NT2/D1 (cell line): Measurements from ENCODE around the gene ATP1B1.
A peak's percentile ranks its signal among the peaks of the same experiment; 100 is the strongest.

Source experiments
- DNase-seq: peaks from one replicate; pipeline ENCODE4 v3.0.0-alpha.2; 2011; ENCODE audit warnings: low read depth, low spot score
- H3K27me3 ChIP-seq: 2 replicates; pipeline ENCODE4 v1.6.0; 2011; ENCODE audit warnings: mild to moderate bottlenecking; ENCODE audit not compliant: insufficient read length, insufficient read depth
- H3K36me3 ChIP-seq: 2 replicates; pipeline ENCODE4 v1.6.1; 2011; ENCODE audit warnings: mild to moderate bottlenecking, low read length, mixed read lengths; ENCODE audit not compliant: insufficient read depth, insufficient read length
- H3K4me1 ChIP-seq: 2 replicates; pipeline ENCODE4 v1.5.1; 2011; ENCODE audit not compliant: insufficient read depth, insufficient read length
- H3K4me3 ChIP-seq: 2 replicates; pipeline ENCODE4 v1.5.1; 2011; ENCODE audit warnings: low read depth; ENCODE audit not compliant: insufficient read length
- H3K9ac ChIP-seq: 2 replicates; pipeline ENCODE4 v1.6.0; 2011; ENCODE audit warnings: low read depth; ENCODE audit not compliant: insufficient read length
- H3K9me3 ChIP-seq: 2 replicates; pipeline ENCODE4 v1.5.1; 2011; ENCODE audit warnings: mild to moderate bottlenecking, low read length; ENCODE audit not compliant: insufficient read depth
- SUZ12 ChIP-seq: IDR thresholded peaks from 2 replicates; pipeline ENCODE4 v1.6.1; 2011; ENCODE audit not compliant: insufficient read length, insufficient read depth; ENCODE audit errors: extremely low read depth
- YY1 ChIP-seq: IDR thresholded peaks from 2 replicates; pipeline ENCODE4 v1.6.1; 2011; ENCODE audit not compliant: insufficient read length, insufficient read depth
- ZNF274 ChIP-seq: IDR thresholded peaks from 2 replicates; pipeline ENCODE4 v1.6.1; 2011; ENCODE audit warnings: mild to moderate bottlenecking, low read depth, low read length

Gene ATP1B1

GRCh38 chr1:169106095-169106920, at the start of gene ATP1B1:
Gene ATP1B1 (plus strand): TSS chr1:169106690. CDS start chr1:169106830, 140 bp downstream.
- TF ChIP-seq SUZ12 (no peak), YY1 (no peak), ZNF274 (no peak)
- H3K9ac ChIP-seq, result peak within 1 kb of the TSS; percentile 98
- H3K9me3 ChIP-seq, result no peaks in the 10 kb centered on the region
- peak within 1 kb of the TSS; percentile 87 for H3K4me3 ChIP-seq
- peak; percentile 94 for DNase-seq
- H3K36me3 ChIP-seq, result peaks cover 9% of the 10 kb centered on the region
- peaks cover 28% of the 10 kb centered on the region for H3K27me3 ChIP-seq
- H3K4me1 ChIP-seq, result peaks cover 14% of the 10 kb centered on the region

DNA sequence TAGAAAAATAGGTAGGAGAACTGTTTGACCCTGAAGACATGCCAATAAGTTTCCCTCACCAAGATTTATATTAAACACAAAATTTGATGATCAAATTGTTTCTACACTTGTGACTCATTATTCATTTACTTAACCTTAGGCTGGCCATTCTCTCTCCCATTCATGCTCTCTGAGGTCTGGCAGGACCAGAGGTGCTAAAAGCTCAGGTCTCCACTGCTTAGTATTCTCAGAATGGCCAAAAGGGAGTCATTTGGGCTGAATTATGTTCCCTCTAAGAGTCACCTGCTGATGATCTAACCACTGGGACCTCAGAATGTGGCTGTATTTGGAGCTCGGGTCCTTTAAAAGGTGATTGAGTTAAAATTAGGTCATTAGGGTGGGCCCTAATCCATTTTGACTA, 47.1 kb upstream of the ATP1B1 start:
- Histone ChIP-seq H3K36me3 (no peaks in the 10 kb centered on the region), H3K4me3 (no peak overlapping the region), H3K4me1 (no peaks in the 10 kb centered on the region), H3K9me3 (peaks cover 18% of the 10 kb centered on the region), H3K9ac (no peak overlapping the region), H3K27me3 (no peaks in the 10 kb centered on the region)
- TF ChIP-seq SUZ12 (no peak), ZNF274 (no peak), YY1 (no peak)
- DNase-seq, result no peak

GRCh38 chr1:169060043-169060722, 46.3 kb upstream of the ATP1B1 start:
- TF ChIP-seq YY1 (no peak), ZNF274 (no peak), SUZ12 (no peak)
- Histone ChIP-seq H3K27me3 (no peaks in the 10 kb centered on the region), H3K4me3 (no peak overlapping the region), H3K36me3 (no peaks in the 10 kb centered on the region), H3K9me3 (peaks cover 18% of the 10 kb centered on the region), H3K4me1 (no peaks in the 10 kb centered on the region), H3K9ac (no peak overlapping the region)
- no peak for DNase-seq

- no peak for DNase-seq
Measured at GRCh38 chr1:169060919-169061639, 45.4 kb upstream of the ATP1B1 start.

DNA sequence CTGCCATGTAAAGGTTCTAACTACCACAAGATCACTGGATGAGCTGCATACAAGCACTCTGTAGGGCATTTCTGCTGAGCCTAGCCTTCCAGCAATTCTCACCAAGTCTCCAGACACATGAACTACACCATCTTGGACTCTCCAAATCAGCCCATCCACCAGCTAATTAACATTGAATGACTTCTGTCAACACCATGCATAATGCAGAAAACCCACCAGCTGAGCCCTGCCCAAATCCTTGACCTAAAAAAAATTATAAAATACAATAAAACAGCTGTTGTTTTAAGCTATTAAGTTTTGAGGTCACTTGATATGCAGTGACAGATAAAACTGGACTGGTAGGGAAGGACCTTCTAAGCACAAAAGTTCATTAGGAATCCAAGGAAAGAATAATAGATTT, 44.3 kb upstream of the ATP1B1 start:
- no peak for DNase-seq
- Histone ChIP-seq H3K9ac (no peak overlapping the region), H3K27me3 (no peaks in the 10 kb centered on the region), H3K4me3 (no peak overlapping the region), H3K36me3 (no peaks in the 10 kb centered on the region), H3K9me3 (peaks cover 25% of the 10 kb centered on the region), H3K4me1 (no peaks in the 10 kb centered on the region)
- TF ChIP-seq ZNF274 (no peak), YY1 (no peak)

More at GRCh38 chr1:169060919-169061639, 45.4 kb upstream of the ATP1B1 start:
- Histone ChIP-seq H3K9me3 (peaks cover 18% of the 10 kb centered on the region), H3K4me3 (no peak overlapping the region), H3K9ac (no peak overlapping the region), H3K36me3 (no peaks in the 10 kb centered on the region), H3K27me3 (no peaks in the 10 kb centered on the region), H3K4me1 (no peaks in the 10 kb centered on the region)
- TF ChIP-seq SUZ12 (no peak), ZNF274 (no peak), YY1 (no peak)

- DNase-seq, result no peak
- Histone ChIP-seq H3K4me1 (no peaks in the 10 kb centered on the region), H3K9me3 (peaks cover 26% of the 10 kb centered on the region), H3K27me3 (no peaks in the 10 kb centered on the region), H3K36me3 (no peaks in the 10 kb centered on the region), H3K9ac (no peak overlapping the region), H3K4me3 (no peak overlapping the region)
- TF ChIP-seq ZNF274, result no peak
- TF ChIP-seq YY1, result no peak
- no peak for TF ChIP-seq SUZ12
Measured at GRCh38 chr1:169064103-169064502, 42.4 kb upstream of the ATP1B1 start.

DNA sequence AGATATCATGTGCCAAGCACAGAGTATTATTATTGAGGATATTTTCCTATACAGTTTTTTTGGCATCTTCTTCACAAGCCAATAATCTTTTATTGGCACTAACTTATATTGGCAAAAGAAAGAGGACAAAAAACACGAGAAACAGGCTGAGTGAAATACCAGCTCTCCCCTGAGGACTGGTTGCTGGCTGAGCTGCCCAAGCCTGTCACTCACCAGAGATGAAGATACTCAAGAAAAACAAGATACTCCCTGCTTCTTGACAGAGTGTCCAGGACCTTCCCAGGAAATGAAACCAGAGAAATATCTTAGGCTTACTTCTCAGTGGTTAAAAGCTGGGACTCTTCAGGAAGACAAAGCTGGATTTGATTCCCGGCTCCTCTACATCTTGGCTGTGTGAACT, 35.9 kb upstream of the ATP1B1 start:
- Histone ChIP-seq H3K4me1 (no peaks in the 10 kb centered on the region), H3K9me3 (peaks cover 8% of the 10 kb centered on the region), H3K36me3 (no peaks in the 10 kb centered on the region), H3K4me3 (no peak overlapping the region), H3K9ac (no peak overlapping the region), H3K27me3 (no peaks in the 10 kb centered on the region)
- TF ChIP-seq YY1, result no peak
- TF ChIP-seq SUZ12, result no peak
- no peak for DNase-seq

- no peak overlapping the region for H3K4me3 ChIP-seq
- H3K27me3 ChIP-seq, result no peaks in the 10 kb centered on the region
- TF ChIP-seq YY1 (no peak), ZNF274 (no peak), SUZ12 (no peak)
- DNase-seq, result no peak
- peaks cover 8% of the 10 kb centered on the region for H3K9me3 ChIP-seq
- no peaks in the 10 kb centered on the region for H3K36me3 ChIP-seq
- no peaks in the 10 kb centered on the region for H3K4me1 ChIP-seq
- no peak overlapping the region for H3K9ac ChIP-seq
Measured at GRCh38 chr1:169070958-169071357, 35.5 kb upstream of the ATP1B1 start.
